ENCODE results near the gene MUS81.
A peak's percentile ranks its signal among the peaks of the same experiment; 100 is the strongest.

- TF ChIP-seq CTCF (conservative IDR thresholded peaks at IDR 0.05; ENCODE audit: low read depth, low read length) (0 out of 2 replicates have a peak, but pooled peaks have one; percentile 23), USF2 (IDR thresholded peaks at IDR 0.05; ENCODE audit: low read depth, low read length) (no peak), POLR2A (IDR thresholded peaks at IDR 0.05; ENCODE audit: low read depth, low read length) (no peak), RCOR1 (IDR thresholded peaks at IDR 0.05; ENCODE audit: insufficient replicate concordance, low read length) (no peak), RFX5 (IDR thresholded peaks at IDR 0.05; ENCODE audit: low read depth, low read length) (no peak), RAD21 (IDR thresholded peaks at IDR 0.05; ENCODE audit: low read length) (peak; percentile 12; the same call in 1 of the 2 replicates), MXI1 (IDR thresholded peaks at IDR 0.05; ENCODE audit: borderline replicate concordance, low read depth, low read length) (no peak), MAZ (IDR thresholded peaks at IDR 0.05; ENCODE audit: borderline replicate concordance, low read depth, low read length) (no peak), BHLHE40 (IDR thresholded peaks at IDR 0.05; ENCODE audit: low read depth, low read length) (no peak), CHD1 (IDR thresholded peaks at IDR 0.05; ENCODE audit: low read depth, low read length) (no peak), CEBPB (IDR thresholded peaks at IDR 0.05; ENCODE audit: low read depth, low read length) (no peak), ELK1 (IDR thresholded peaks at IDR 0.05; ENCODE audit: borderline replicate concordance, low read depth, low read length) (no peak)
Measured at GRCh38 chr11:65871811-65872548, 11.7 kb downstream of the MUS81 start.

Measured in IMR-90 (cell line).